GM23338 (cell line): ENCODE results near the gene FKTN. TPM values are rescaled to one million over a fixed set of nuclear protein-coding genes. Genes with fewer than 3 reads are reported as not detected.

Source experiments
- ATAC-seq: fragments of 200-7000 bp; cut with Tn5 transposase; 3 replicates; pipeline ENCODE4 v1.9.1; 2020
- DNase-seq: peaks from one replicate; pipeline ENCODE4 v3.0.0-alpha.2; 2015; ENCODE audit warnings: low spot score
- H2AFZ ChIP-seq: fragments of 200-600 bp; sonication (generic); 2 replicates; pipeline ENCODE4 v1.8.0; 2016; ENCODE audit warnings: antibody characterized with exemption, mild to moderate bottlenecking, moderate library complexity
- H3F3A ChIP-seq: fragments of 200-600 bp; sonication (generic); replicated peaks from 2 replicates; pipeline ENCODE4 v1.8.0; 2017; ENCODE audit warnings: antibody characterized with exemption, mixed run types, low read depth
- H3K27ac ChIP-seq: fragments of 200-600 bp; sonication (generic); 2 replicates; pipeline ENCODE4 v1.6.1; 2016; ENCODE audit warnings: low read depth
- H3K27me3 ChIP-seq: fragments of 200-600 bp; sonication (generic); 2 replicates; pipeline ENCODE4 v1.8.0; 2016; ENCODE audit warnings: mild to moderate bottlenecking, mixed run types, moderate library complexity; ENCODE audit not compliant: insufficient read depth
- H3K36me3 ChIP-seq: fragments of 200-600 bp; sonication (generic); 2 replicates; pipeline ENCODE4 v1.8.0; 2016; ENCODE audit warnings: mild to moderate bottlenecking; ENCODE audit not compliant: insufficient read depth
- H3K4me1 ChIP-seq: fragments of 200-600 bp; sonication (generic); 2 replicates; pipeline ENCODE4 v1.8.0; 2016; ENCODE audit warnings: mild to moderate bottlenecking, moderate library complexity; ENCODE audit not compliant: insufficient read depth
- H3K4me2 ChIP-seq: fragments of 200-600 bp; sonication (generic); 2 replicates; pipeline ENCODE4 v1.7.1; 2017; ENCODE audit warnings: mixed run types
- H3K4me3 ChIP-seq: fragments of 200-600 bp; sonication (generic); 2 replicates; pipeline ENCODE4 v1.6.1; 2016; ENCODE audit warnings: mixed run types
- H3K79me2 ChIP-seq: fragments of 200-600 bp; sonication (generic); replicated peaks from 2 replicates; pipeline ENCODE4 v1.8.0; 2017; ENCODE audit warnings: mild to moderate bottlenecking; ENCODE audit not compliant: insufficient read depth
- H3K9me2 ChIP-seq: fragments of 200-600 bp; sonication (generic); 2 replicates; pipeline ENCODE4 v1.8.0; 2017; ENCODE audit not compliant: insufficient read depth
- H4K20me1 ChIP-seq: fragments of 200-600 bp; sonication (generic); replicated peaks from 2 replicates; pipeline ENCODE4 v1.8.0; 2017; ENCODE audit warnings: mild to moderate bottlenecking; ENCODE audit not compliant: insufficient read depth
- H3K27ac Mint-ChIP-seq: 2 replicates; pipeline ENCODE4 v1.8.0; 2020; ENCODE audit warnings: inconsistent platforms, mild to moderate bottlenecking, moderate library complexity, mixed read lengths
- H3K27me3 Mint-ChIP-seq: 3 replicates; pipeline ENCODE4 v1.8.0; 2022; ENCODE audit warnings: low read depth, mild to moderate bottlenecking, moderate library complexity, mixed read lengths, inconsistent platforms; ENCODE audit not compliant: insufficient read depth, poor library complexity
- H3K36me3 Mint-ChIP-seq: 3 replicates; pipeline ENCODE4 v1.8.0; 2021; ENCODE audit warnings: low read depth, mild to moderate bottlenecking, inconsistent platforms, moderate library complexity, mixed read lengths
- H3K4me1 Mint-ChIP-seq: 3 replicates; pipeline ENCODE4 v1.8.0; 2020; ENCODE audit warnings: mild to moderate bottlenecking, inconsistent platforms, mixed read lengths
- H3K4me3 Mint-ChIP-seq: 3 replicates; pipeline ENCODE4 v1.8.0; 2021; ENCODE audit warnings: moderate library complexity, mild to moderate bottlenecking, inconsistent platforms, mixed read lengths
- H3K9me3 Mint-ChIP-seq: 3 replicates; pipeline ENCODE4 v1.8.0; 2020; ENCODE audit warnings: moderate library complexity, mild to moderate bottlenecking, inconsistent platforms, mixed read lengths
- CREB1 ChIP-seq: fragments of 250-450 bp; sonication (Bioruptor Pico); IDR thresholded peaks from 2 replicates; pipeline ENCODE4 v1.5.0; 2020; ENCODE audit warnings: low read depth, mild to moderate bottlenecking, moderate library complexity
- CTCF ChIP-seq, 2 experiments: fragments of 200-600 bp in 1 of 2; sonication (generic) in 1 of 2; conservative IDR thresholded peaks; 2 replicates each; pipeline versions ENCODE4 v1.5.1 to v1.6.1; 2016 to 2017; ENCODE audit warnings: antibody characterized with exemption in 2 of 2, low read depth in 2 of 2, mild to moderate bottlenecking in 2 of 2, moderate library complexity in 1 of 2
- STAT1 ChIP-seq: IDR thresholded peaks from one replicate; pipeline ENCODE4 v1.6.1; 2016; ENCODE audit warnings: antibody characterized with exemption; ENCODE audit not compliant: unreplicated experiment
- ZNF331 ChIP-seq: fragments of 250-450 bp; sonication (Bioruptor Pico); IDR thresholded peaks from 2 replicates; pipeline ENCODE4 v1.5.0; 2020; ENCODE audit warnings: low read depth, mild to moderate bottlenecking, moderate library complexity
- ZNF462 ChIP-seq: fragments of 250-450 bp; sonication (Bioruptor Pico); IDR thresholded peaks from 2 replicates; pipeline ENCODE4 v1.5.0; 2020; ENCODE audit warnings: mild to moderate bottlenecking, moderate library complexity
- polyA plus RNA-seq: library from polyadenylated mRNA; unstranded; fragments of >200 nt; fragmentation: Nextera tagmentation; extraction: Ambion mirVana; gene quantifications from 2 replicates; pipeline ENCODE4 v1.2.1, GENCODE V29; 2016
- total RNA-seq: library from RNA; depleted of rRNA; stranded (reverse); fragments of >200 nt; shearing (Covaris generic); gene quantifications from 2 replicates; pipeline ENCODE4 v1.2.3, GENCODE V29; 2014

FKTN gene
- total and polyA plus RNA-seq, 2 experiments from 2014 or later = 6.8 to 9.9 TPM

GRCh38 chr9:105539452-105539851 is 18.5 kb upstream of the FKTN start:
- Histone ChIP-seq H2AFZ (no peak overlapping the region), H3K4me3 (no peak overlapping the region), H3F3A (no peaks in the 10 kb centered on the region), H3K36me3 (no peaks in the 10 kb centered on the region), H4K20me1 (no peaks in the 10 kb centered on the region; the same call in 1 of the 2 replicates), H3K79me2 (no peaks in the 10 kb centered on the region), H3K9me2 (no peaks in the 10 kb centered on the region), H3K27ac (no peak overlapping the region), H3K4me2 (no peak overlapping the region), H3K4me1 (no peaks in the 10 kb centered on the region), H3K27me3 (no peaks in the 10 kb centered on the region; the same call in 1 of the 2 replicates)
- Mint-ChIP-seq H3K27me3 (no peaks in the 10 kb centered on the region), H3K4me3 (no peak overlapping the region), H3K36me3 (peaks cover 7% of the 10 kb centered on the region; the same call in 2 of the 3 replicates), H3K27ac (no peak overlapping the region), H3K4me1 (no peaks in the 10 kb centered on the region), H3K9me3 (no peaks in the 10 kb centered on the region; the same call in 1 of the 3 replicates)
- ATAC-seq (no peak), DNase-seq (peak; percentile 49)
- no peak for TF ChIP-seq CREB1
- TF ChIP-seq ZNF331 (CRISPR knock-in tag) = no peak
- peak; percentile 38 to 61 for TF ChIP-seq CTCF (conservative IDR thresholded peaks at IDR 0.05; ENCODE audit: low read depth in 2 of 2)
- TF ChIP-seq STAT1 = no peak
- no peak for TF ChIP-seq ZNF462 (CRISPR knock-in tag)
